ENCODE measurements around the gene ZBTB21.
A peak's percentile ranks its signal among the peaks of the same experiment; 100 is the strongest.

The ZBTB21 gene

DNA sequence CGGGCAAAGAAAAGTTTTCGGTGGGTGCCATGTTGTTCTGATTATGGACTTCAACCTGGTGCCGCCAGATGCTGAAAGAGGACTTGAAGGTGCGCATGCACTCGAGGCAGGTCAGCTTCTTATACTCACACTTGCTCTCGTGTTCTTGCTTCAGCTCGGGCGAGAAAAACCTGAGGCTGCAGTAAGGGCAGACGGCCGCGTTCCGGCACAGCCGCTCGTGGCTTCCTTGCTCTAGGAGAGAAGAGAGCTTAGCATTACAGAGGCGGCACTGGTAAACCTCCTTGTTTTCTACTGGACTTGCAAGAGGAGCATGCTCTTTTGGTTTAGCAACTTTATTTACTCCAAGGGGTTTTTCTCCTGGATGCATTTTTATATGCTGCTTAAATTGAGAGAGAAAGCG lies 18.5 kb downstream of the ZBTB21 start:
- no peak for DNase-seq

GRCh38 chr21:41989698-41990097 lies 20.5 kb downstream of the ZBTB21 start:
- DNase-seq = no peak

- DNase-seq = no peak
Measured at GRCh38 chr21:41987310-41987709, 22.9 kb downstream of the ZBTB21 start.

DNA sequence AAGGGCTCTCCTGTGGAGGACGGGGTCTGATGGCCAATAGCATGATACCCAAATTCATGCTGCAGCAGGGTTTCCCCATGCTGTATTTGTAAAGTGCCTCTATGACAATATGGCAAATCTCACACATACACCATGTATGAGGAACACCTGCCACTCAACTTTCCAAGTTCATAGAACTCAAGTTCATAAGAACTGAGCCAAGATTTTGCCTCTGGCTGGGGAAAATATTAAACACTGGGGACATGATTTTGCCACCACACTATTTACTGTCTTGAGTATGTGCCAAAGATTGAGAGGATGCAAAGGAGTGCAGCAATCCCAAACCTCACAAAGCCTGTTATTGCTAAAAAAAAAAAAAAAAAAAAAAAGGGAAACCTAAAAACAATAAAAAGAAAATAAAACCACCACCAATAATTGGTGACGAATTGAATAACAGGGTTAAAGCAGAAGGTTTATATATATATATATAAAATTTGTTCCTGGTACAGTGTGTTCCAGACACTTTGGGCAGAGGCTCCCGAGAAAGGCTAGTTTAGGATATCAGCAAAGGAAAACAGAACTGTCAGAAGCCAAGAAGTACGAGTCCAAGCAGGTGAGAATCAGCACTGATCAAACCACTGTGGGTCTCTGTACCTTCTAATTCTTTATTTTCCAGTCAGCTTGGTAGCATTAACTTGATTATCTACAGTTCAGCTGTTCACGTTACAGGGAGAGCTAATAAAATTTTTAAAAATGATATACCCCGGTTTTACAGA lies 24.3 kb downstream of the ZBTB21 start:
- no peak for DNase-seq

DNA sequence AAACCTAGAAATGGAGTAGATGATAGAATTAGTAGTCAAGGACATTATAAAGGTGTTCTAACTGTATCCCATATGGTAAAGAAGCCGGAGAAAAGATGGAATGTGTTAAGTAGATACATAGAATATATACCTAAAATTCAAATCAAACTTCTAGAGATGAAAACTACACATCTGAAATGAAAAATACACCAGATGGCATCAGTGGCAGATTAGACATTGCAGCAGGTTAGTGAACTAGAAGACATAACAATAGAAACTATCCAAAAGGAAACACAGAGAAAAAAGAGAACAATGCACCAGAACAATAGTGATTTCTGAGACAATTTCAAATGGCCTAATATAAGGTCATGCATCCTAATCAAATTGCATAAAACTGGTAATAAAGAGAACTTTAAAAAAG lies 26.9 kb downstream of the ZBTB21 start:
- no peak for DNase-seq

GRCh38 chr21:41980561-41980960 lies 29.6 kb downstream of the ZBTB21 start:
- no peak for DNase-seq

GRCh38 chr21:41979751-41980369 lies 30.3 kb downstream of the ZBTB21 start:
- DNase-seq = no peak

DNA sequence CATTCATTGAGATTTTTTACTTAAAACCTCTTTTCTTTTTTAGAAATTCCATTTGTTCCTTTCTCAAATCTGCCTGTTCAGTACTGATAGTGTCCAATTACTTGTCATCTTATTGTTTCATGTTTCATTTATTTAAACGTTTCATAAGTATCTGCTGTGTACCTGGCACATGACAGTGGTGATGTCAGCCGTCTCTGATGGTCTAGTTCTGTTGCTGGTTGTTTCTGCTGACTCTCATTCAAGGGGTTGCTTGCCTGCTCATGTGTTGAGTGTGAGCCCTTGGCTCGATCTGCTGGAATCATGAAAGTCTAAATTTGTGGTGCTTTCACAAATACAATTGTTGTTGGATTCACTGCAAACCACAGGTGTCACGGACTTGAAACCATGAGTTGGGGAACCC lies 30.8 kb downstream of the ZBTB21 start:
- no peak for DNase-seq

GRCh38 chr21:41977034-41977950 lies 32.9 kb downstream of the ZBTB21 start:
- DNase-seq = no peak

DNA sequence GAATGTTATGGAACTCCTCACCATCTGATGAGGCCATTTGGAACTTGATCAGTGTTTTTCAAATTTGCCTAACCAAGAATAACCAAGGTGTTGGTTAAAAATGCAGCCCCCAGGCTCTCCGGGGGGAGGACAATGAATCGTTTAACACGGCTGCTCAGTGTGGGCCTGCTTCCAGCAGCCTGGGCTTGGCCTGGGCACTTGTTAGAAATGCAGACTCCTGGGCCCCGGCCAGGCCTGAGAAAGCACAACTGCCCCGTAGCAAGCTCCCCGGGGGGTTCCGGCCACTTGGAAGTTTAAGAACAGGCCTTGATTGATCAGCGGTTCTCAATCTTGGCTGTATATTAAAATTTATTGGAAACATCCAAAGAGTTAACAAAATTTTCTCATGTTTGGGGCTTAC lies 33.5 kb downstream of the ZBTB21 start:
- no peak for DNase-seq

- DNase-seq = no peak
Measured at GRCh38 chr21:41975391-41976272, 34.5 kb downstream of the ZBTB21 start.

DNA sequence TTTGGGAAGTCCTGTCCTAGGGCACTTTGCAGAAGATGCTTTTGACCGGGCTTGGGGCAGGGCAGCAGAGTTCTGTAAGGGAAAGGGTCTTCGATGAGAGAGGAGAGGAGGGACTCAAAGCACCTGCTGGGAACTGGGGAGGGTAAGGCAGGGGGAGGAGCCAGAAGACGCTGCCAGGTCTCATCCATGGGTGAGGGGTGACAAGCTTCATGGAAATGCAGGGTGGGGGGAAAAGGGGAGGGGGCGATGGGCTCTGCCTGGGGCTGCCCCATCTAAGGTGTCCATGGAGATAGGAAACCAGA lies 35.5 kb downstream of the ZBTB21 start:
- DNase-seq = no peak

GRCh38 chr21:41973861-41974751 lies 36.1 kb downstream of the ZBTB21 start:
- no peak for DNase-seq

DNA sequence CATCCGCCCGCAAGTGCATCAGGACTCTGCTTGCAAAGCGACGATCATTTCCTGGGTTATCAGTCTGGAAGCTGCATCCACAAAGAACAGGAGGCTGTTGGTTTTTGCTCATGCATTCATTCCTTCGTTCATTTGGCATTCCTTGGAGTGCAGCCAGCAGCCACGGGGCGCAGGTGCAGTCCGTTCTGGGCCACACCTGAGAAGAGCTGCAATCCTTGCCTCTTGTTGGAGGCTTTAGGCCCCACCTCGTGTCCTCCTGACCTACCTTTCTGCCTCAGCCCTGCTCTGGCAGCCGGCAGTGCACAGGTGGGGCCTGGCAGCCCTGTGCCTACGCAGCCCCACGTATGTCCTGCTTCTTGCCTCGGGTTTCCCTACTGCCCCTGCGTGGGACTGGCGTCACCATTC lies 36.7 kb downstream of the ZBTB21 start:
- no peak for DNase-seq

DNA sequence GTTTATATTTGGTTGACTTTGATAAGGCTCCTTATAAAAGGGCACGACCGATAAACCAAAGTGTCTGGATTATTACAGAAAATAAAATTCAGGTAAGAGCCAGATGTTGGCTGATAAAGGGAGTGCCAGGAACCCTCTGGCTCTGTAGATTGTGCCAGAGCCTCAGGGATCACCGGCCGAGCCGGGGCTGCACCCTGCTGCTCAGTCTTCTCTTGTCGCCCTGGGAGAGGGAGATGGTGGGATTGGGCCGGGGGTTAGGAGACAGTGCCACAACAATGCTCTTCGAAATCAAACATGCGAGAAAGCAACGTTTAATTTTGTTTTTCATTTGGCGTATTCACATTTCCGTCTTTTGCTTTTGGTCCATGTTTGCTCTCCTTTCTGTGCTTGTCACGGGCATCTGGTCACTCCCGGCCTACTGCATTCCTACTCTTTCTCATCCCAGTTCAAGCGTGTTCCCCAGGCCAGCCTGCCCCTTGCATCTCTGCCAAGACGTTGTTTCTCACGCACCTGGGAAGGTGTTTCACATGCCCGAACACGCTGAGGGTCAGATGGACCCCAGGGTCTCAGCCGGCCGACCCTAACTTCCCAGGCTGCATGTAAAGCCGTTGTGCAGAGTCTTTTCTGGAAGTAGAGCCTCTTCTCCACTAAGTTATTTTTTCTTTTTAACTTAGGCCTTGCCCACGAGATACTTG lies 37.5 kb downstream of the ZBTB21 start:
- DNase-seq = no peak

- DNase-seq = no peak
Measured at GRCh38 chr21:41971891-41972290, 38.3 kb downstream of the ZBTB21 start.

DNA sequence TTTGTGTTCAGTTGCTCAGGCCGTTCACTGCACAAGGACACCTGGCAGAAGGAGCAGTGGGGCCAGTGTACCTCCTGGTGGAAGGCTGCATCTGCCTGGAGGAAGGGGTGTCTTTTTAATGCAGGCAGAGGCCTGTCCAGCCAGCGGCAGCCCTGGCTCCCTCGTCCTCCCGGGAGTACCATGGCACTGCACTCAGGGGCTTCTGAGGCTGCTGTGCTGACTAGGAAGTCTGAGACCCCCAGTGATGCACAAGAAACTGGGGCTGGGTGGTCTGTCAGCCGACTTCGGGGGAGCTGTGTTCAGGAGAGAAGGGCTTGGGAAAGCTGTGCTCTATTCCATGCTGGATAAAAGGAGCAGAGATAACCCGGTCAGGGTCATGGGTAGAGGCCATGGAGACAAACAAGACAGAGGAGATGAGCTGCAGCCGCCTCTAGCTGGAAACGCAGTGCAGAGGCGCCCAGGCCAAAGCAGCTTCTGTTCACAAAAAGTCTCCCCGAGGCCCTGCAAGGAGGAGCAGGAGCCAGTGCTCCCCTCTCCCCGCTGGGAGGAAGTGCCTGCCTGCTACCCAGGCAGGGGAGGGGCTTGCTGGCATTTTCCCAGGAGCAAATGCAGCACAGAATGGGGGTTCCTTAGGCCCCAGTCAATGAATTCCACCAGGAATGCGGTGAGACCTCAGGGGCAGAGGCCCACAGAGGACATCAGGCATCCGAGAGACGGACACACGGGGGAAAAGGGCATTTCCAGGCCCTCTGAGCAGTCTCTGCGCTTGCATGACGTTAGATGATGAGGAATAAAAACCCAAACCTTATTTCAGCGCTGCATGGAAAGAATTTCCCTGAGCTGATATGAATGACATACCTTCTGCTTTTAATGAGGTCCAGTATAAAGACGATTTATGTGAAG lies 39.2 kb downstream of the ZBTB21 start:
- peak; percentile 4 for DNase-seq

GRCh38 chr21:41970106-41970391 lies 40.1 kb downstream of the ZBTB21 start:
- DNase-seq = peak; percentile 17

GRCh38 chr21:41967708-41968107 lies 42.5 kb downstream of the ZBTB21 start:
- no peak for DNase-seq

All from retina (tissue), 1 donor.